Measurements from ENCODE around the gene COL4A1. TPM values are rescaled to one million over a fixed set of nuclear protein-coding genes. Genes with fewer than 3 reads are reported as not detected.

The COL4A1 gene
- total RNA-seq, 1 experiment from 2014 or later = 99.9 TPM

GRCh38 chr13:110166598-110166997 lies 140.4 kb downstream of the COL4A1 start:
- DNase-seq (ENCODE audit: low read depth) = no peak

GRCh38 chr13:110164706-110165105 lies 142.3 kb downstream of the COL4A1 start:
- no peak for DNase-seq (ENCODE audit: low read depth)

- DNase-seq (ENCODE audit: low read depth) = no peak
These were observed 143.9 kb downstream of the COL4A1 start for GRCh38 chr13:110162866-110163658.

- DNase-seq (ENCODE audit: low read depth) = no peak
These were observed 144.9 kb downstream of the COL4A1 start for GRCh38 chr13:110162053-110162452.

GRCh38 chr13:110161112-110161882 lies 145.7 kb downstream of the COL4A1 start:
- no peak for DNase-seq (ENCODE audit: low read depth)

- no peak for DNase-seq (ENCODE audit: low read depth)
These were observed 148.7 kb downstream of the COL4A1 start for GRCh38 chr13:110158226-110158625.

GRCh38 chr13:110157718-110158117 lies 149.2 kb downstream of the COL4A1 start:
- DNase-seq (ENCODE audit: low read depth) = no peak

GRCh38 chr13:110156301-110157049 lies 150.5 kb downstream of the COL4A1 start:
- DNase-seq (ENCODE audit: low read depth) = no peak

GRCh38 chr13:110155072-110155471 lies 151.9 kb downstream of the COL4A1 start:
- DNase-seq (ENCODE audit: low read depth) = no peak

GRCh38 chr13:110154410-110154933 lies 152.5 kb downstream of the COL4A1 start:
- DNase-seq (ENCODE audit: low read depth) = no peak

GRCh38 chr13:110152351-110152750 lies 154.6 kb downstream of the COL4A1 start:
- DNase-seq (ENCODE audit: low read depth) = no peak

GRCh38 chr13:110151462-110151861 lies 155.5 kb downstream of the COL4A1 start:
- no peak for DNase-seq (ENCODE audit: low read depth)

- DNase-seq (ENCODE audit: low read depth) = peak; percentile 21
These were observed 156.4 kb downstream of the COL4A1 start for GRCh38 chr13:110150384-110151101.

- no peak for DNase-seq (ENCODE audit: low read depth)
These were observed 157.9 kb downstream of the COL4A1 start for GRCh38 chr13:110149036-110149435.

- no peak for DNase-seq (ENCODE audit: low read depth)
These were observed 166.9 kb downstream of the COL4A1 start for GRCh38 chr13:110140099-110140498.

GRCh38 chr13:110138700-110139036 lies 168.3 kb downstream of the COL4A1 start:
- no peak for DNase-seq (ENCODE audit: low read depth)

- DNase-seq (ENCODE audit: low read depth) = peak; percentile 81
These were observed 168.8 kb downstream of the COL4A1 start for GRCh38 chr13:110138010-110138699.

GRCh38 chr13:110137680-110138009 lies 169.3 kb downstream of the COL4A1 start:
- no peak for DNase-seq (ENCODE audit: low read depth)

GRCh38 chr13:110136660-110137585 lies 170.0 kb downstream of the COL4A1 start:
- no peak for DNase-seq (ENCODE audit: low read depth)
